SK-N-SH treated with all-trans-retinoic acid at 6 μM for 48 hours (cell line): Measurements from ENCODE around the gene TMPRSS4.

Experiments
- ATAC-seq: fragments of 200-7000 bp; cut with Tn5 transposase; 3 replicates; pipeline ENCODE4 v1.9.1; 2020; ENCODE audit warnings: mild to moderate bottlenecking, moderate library complexity
- BACH2 ChIP-seq: fragments of 250-450 bp; sonication (Bioruptor Pico); IDR thresholded peaks from 2 replicates; pipeline ENCODE4 v1.9.0; 2021; ENCODE audit warnings: mild to moderate bottlenecking, borderline replicate concordance
- CSDC2 ChIP-seq: fragments of 250-450 bp; sonication (Bioruptor Pico); IDR thresholded peaks from 2 replicates; pipeline ENCODE4 v1.5.0; 2020; ENCODE audit warnings: mild to moderate bottlenecking, moderate library complexity
- ESRRG ChIP-seq: fragments of 250-450 bp; sonication (Bioruptor Pico); IDR thresholded peaks from 2 replicates; pipeline ENCODE4 v1.6.1; 2021; ENCODE audit warnings: mild to moderate bottlenecking
- GLIS3 ChIP-seq: fragments of 250-450 bp; sonication (Bioruptor Pico); IDR thresholded peaks from 2 replicates; pipeline ENCODE4 v1.5.0; 2020; ENCODE audit warnings: mild to moderate bottlenecking, moderate library complexity
- OSR1 ChIP-seq: fragments of 250-450 bp; sonication (Bioruptor Pico); IDR thresholded peaks from 2 replicates; pipeline ENCODE4 v1.8.0; 2022; ENCODE audit warnings: moderate library complexity, mild to moderate bottlenecking, inconsistent platforms
- PATZ1 ChIP-seq: fragments of 250-450 bp; sonication (Bioruptor Pico); IDR thresholded peaks from 2 replicates; pipeline ENCODE4 v1.8.0; 2020; ENCODE audit warnings: mild to moderate bottlenecking, moderate library complexity, borderline replicate concordance
- PPARA ChIP-seq: fragments of 250-450 bp; sonication (Bioruptor Pico); IDR thresholded peaks from 2 replicates; pipeline ENCODE4 v1.5.0; 2020; ENCODE audit warnings: mild to moderate bottlenecking, borderline replicate concordance
- SNAI2 ChIP-seq: fragments of 250-450 bp; sonication (Bioruptor Pico); IDR thresholded peaks from 2 replicates; pipeline ENCODE4 v1.5.0; 2020; ENCODE audit warnings: mild to moderate bottlenecking, moderate library complexity
- TCF4 ChIP-seq: fragments of 250-450 bp; sonication (Bioruptor Pico); IDR thresholded peaks from 2 replicates; pipeline ENCODE4 v1.8.0; 2021; ENCODE audit warnings: mild to moderate bottlenecking, moderate library complexity, borderline replicate concordance
- TOX ChIP-seq: fragments of 250-450 bp; sonication (Bioruptor Pico); IDR thresholded peaks from 2 replicates; pipeline ENCODE4 v1.8.0; 2021; ENCODE audit warnings: mild to moderate bottlenecking, moderate library complexity, borderline replicate concordance
- ZC3H10 ChIP-seq: fragments of 250-450 bp; sonication (Bioruptor Pico); IDR thresholded peaks from 2 replicates; pipeline ENCODE4 v1.5.1; 2021; ENCODE audit warnings: mild to moderate bottlenecking, moderate library complexity
- ZFP3 ChIP-seq: fragments of 250-450 bp; sonication (Bioruptor Pico); IDR thresholded peaks from 2 replicates; pipeline ENCODE4 v1.5.0; 2020; ENCODE audit warnings: mild to moderate bottlenecking, moderate library complexity
- ZFP30 ChIP-seq: fragments of 450-650 bp; formaldehyde crosslinking; IDR thresholded peaks from 2 replicates; pipeline ENCODE4 v1.5.0; 2022; ENCODE audit warnings: mild to moderate bottlenecking, moderate library complexity
- ZNF70 ChIP-seq: fragments of 450-650 bp; formaldehyde crosslinking; IDR thresholded peaks from 2 replicates; pipeline ENCODE4 v1.5.0; 2020; ENCODE audit warnings: mild to moderate bottlenecking, moderate library complexity
- ZNF8 ChIP-seq: fragments of 450-650 bp; formaldehyde crosslinking; IDR thresholded peaks from 2 replicates; pipeline ENCODE4 v1.5.0; 2020; ENCODE audit warnings: mild to moderate bottlenecking, moderate library complexity
- TF ChIP-seq, protein P1 (sequence below): fragments of 250-450 bp; sonication (Bioruptor Pico); IDR thresholded peaks from 2 replicates; pipeline ENCODE4 v1.5.1; 2020; ENCODE audit warnings: low read depth, mild to moderate bottlenecking, moderate library complexity
- TF ChIP-seq, protein P2 (sequence below): fragments of 250-450 bp; sonication (Bioruptor Pico); IDR thresholded peaks from 2 replicates; pipeline ENCODE4 v1.5.0; 2020; ENCODE audit warnings: mild to moderate bottlenecking, moderate library complexity
- TF ChIP-seq, protein P3 (sequence below): fragments of 250-450 bp; sonication (Bioruptor Pico); IDR thresholded peaks from 2 replicates; pipeline ENCODE4 v1.8.0; 2021; ENCODE audit warnings: low read depth, mild to moderate bottlenecking, moderate library complexity, borderline replicate concordance

The TMPRSS4 gene

GRCh38 chr11:118124929-118125535 is 48.2 kb downstream of the TMPRSS4 start:
- no peak for ATAC-seq
- TF ChIP-seq, protein P1, sequence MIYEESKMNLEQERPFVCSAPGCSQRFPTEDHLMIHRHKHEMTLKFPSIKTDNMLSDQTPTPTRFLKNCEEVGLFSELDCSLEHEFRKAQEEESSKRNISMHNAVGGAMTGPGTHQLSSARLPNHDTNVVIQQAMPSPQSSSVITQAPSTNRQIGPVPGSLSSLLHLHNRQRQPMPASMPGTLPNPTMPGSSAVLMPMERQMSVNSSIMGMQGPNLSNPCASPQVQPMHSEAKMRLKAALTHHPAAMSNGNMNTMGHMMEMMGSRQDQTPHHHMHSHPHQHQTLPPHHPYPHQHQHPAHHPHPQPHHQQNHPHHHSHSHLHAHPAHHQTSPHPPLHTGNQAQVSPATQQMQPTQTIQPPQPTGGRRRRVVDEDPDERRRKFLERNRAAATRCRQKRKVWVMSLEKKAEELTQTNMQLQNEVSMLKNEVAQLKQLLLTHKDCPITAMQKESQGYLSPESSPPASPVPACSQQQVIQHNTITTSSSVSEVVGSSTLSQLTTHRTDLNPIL (CRISPR knock-in tag), result no peak
- TF ChIP-seq ZC3H10 (CRISPR knock-in tag), result no peak
- TF ChIP-seq BACH2, result no peak
- no peak for TF ChIP-seq CSDC2 (CRISPR knock-in tag)
- TF ChIP-seq TCF4, result no peak
- TF ChIP-seq GLIS3 (CRISPR knock-in tag), result no peak
- no peak for TF ChIP-seq OSR1 (CRISPR knock-in tag)
- no peak for TF ChIP-seq ZNF70 (CRISPR knock-in tag)
- TF ChIP-seq PPARA (CRISPR knock-in tag), result no peak
- no peak for TF ChIP-seq PATZ1 (CRISPR knock-in tag)
- TF ChIP-seq SNAI2, result no peak
- TF ChIP-seq, protein P2, sequence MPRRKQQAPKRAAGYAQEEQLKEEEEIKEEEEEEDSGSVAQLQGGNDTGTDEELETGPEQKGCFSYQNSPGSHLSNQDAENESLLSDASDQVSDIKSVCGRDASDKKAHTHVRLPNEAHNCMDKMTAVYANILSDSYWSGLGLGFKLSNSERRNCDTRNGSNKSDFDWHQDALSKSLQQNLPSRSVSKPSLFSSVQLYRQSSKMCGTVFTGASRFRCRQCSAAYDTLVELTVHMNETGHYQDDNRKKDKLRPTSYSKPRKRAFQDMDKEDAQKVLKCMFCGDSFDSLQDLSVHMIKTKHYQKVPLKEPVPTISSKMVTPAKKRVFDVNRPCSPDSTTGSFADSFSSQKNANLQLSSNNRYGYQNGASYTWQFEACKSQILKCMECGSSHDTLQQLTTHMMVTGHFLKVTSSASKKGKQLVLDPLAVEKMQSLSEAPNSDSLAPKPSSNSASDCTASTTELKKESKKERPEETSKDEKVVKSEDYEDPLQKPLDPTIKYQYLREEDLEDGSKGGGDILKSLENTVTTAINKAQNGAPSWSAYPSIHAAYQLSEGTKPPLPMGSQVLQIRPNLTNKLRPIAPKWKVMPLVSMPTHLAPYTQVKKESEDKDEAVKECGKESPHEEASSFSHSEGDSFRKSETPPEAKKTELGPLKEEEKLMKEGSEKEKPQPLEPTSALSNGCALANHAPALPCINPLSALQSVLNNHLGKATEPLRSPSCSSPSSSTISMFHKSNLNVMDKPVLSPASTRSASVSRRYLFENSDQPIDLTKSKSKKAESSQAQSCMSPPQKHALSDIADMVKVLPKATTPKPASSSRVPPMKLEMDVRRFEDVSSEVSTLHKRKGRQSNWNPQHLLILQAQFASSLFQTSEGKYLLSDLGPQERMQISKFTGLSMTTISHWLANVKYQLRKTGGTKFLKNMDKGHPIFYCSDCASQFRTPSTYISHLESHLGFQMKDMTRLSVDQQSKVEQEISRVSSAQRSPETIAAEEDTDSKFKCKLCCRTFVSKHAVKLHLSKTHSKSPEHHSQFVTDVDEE (CRISPR knock-in tag), result no peak
- no peak for TF ChIP-seq ESRRG (CRISPR knock-in tag)
- no peak for TF ChIP-seq ZFP3
- TF ChIP-seq, protein P3, sequence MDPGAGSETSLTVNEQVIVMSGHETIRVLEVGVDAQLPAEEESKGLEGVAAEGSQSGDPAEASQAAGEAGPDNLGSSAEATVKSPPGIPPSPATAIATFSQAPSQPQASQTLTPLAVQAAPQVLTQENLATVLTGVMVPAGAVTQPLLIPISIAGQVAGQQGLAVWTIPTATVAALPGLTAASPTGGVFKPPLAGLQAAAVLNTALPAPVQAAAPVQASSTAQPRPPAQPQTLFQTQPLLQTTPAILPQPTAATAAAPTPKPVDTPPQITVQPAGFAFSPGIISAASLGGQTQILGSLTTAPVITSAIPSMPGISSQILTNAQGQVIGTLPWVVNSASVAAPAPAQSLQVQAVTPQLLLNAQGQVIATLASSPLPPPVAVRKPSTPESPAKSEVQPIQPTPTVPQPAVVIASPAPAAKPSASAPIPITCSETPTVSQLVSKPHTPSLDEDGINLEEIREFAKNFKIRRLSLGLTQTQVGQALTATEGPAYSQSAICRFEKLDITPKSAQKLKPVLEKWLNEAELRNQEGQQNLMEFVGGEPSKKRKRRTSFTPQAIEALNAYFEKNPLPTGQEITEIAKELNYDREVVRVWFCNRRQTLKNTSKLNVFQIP (CRISPR knock-in tag), result no peak
- TF ChIP-seq ZFP30 (CRISPR knock-in tag), result no peak

- TF ChIP-seq, protein P1 (CRISPR knock-in tag), result no peak
- TF ChIP-seq TOX (CRISPR knock-in tag) (no peak), ZNF8 (no peak), GLIS3 (CRISPR knock-in tag) (no peak), PPARA (CRISPR knock-in tag) (no peak), PATZ1 (CRISPR knock-in tag) (no peak; the same call in 1 of the 2 replicates), ESRRG (CRISPR knock-in tag) (no peak), CSDC2 (CRISPR knock-in tag) (no peak), ZFP3 (no peak), BACH2 (no peak)
- TF ChIP-seq, protein P3 (CRISPR knock-in tag), result no peak
- TF ChIP-seq, protein P2 (CRISPR knock-in tag), result no peak
- ATAC-seq, result no peak
These were observed 49.4 kb downstream of the TMPRSS4 start for GRCh38 chr11:118126082-118126838.
